WTC11 (cell line): ENCODE data around the gene ENPP6. TPM values are rescaled to one million over a fixed set of nuclear protein-coding genes. Genes with fewer than 3 reads are reported as not detected.

Experiments used
- ATAC-seq: fragments of 200-7000 bp; cut with Tn5 transposase; 2 replicates; pipeline ENCODE4 v1.10.0; 2021; ENCODE audit warnings: mild to moderate bottlenecking, moderate library complexity
- CTCF ChIA-PET: fragments of 300-600 bp; sonication (Branson Sonifier 250); formaldehyde crosslinking; loops from one replicate; lab custom pipeline; 2021; ENCODE audit warnings: antibody characterized with exemption; lab: Charles Lee
- POLR2A ChIA-PET: fragments of 350-600 bp; sonication (Branson Sonifier 250); formaldehyde crosslinking; loops from one replicate; lab custom pipeline; 2021; ENCODE audit warnings: antibody characterized with exemption; lab: Charles Lee
- DNase-seq: peaks from one replicate; pipeline ENCODE4 v3.0.0; 2021; ENCODE audit warnings: low spot score
- H3K27ac Mint-ChIP-seq: 2 replicates; pipeline ENCODE4 v1.8.0; 2021; ENCODE audit warnings: mixed read lengths
- H3K27me3 Mint-ChIP-seq: 2 replicates; pipeline ENCODE4 v1.8.0; 2021; ENCODE audit warnings: low read depth, mild to moderate bottlenecking, moderate library complexity, mixed read lengths
- H3K36me3 Mint-ChIP-seq: 2 replicates; pipeline ENCODE4 v1.8.0; 2021; ENCODE audit warnings: mixed read lengths
- H3K4me1 Mint-ChIP-seq: 2 replicates; pipeline ENCODE4 v1.8.0; 2022; ENCODE audit warnings: mixed read lengths
- H3K4me3 Mint-ChIP-seq: 2 replicates; pipeline ENCODE4 v1.8.0; 2021; ENCODE audit warnings: mild to moderate bottlenecking, moderate library complexity, mixed read lengths
- H3K9me3 Mint-ChIP-seq: 2 replicates; pipeline ENCODE4 v1.8.0; 2021; ENCODE audit warnings: mixed read lengths
- CREB1 ChIP-seq: sonication (generic); formaldehyde crosslinking; IDR thresholded peaks from 2 replicates; pipeline ENCODE4 v1.8.0; 2023; ENCODE audit warnings: mild to moderate bottlenecking, missing genetic modification reagents
- E2F1 ChIP-seq: sonication (generic); formaldehyde crosslinking; IDR thresholded peaks from 2 replicates; pipeline ENCODE4 v1.8.0; 2022; ENCODE audit warnings: mild to moderate bottlenecking, missing genetic modification reagents
- E2F5 ChIP-seq: sonication (generic); formaldehyde crosslinking; IDR thresholded peaks from 2 replicates; pipeline ENCODE4 v1.8.1; 2022; ENCODE audit warnings: mild to moderate bottlenecking, moderate library complexity, missing genetic modification reagents
- OVOL2 ChIP-seq: fragments of 250-450 bp; sonication (Bioruptor Pico); IDR thresholded peaks from 2 replicates; pipeline ENCODE4 v1.9.0; 2021; ENCODE audit warnings: mild to moderate bottlenecking, borderline replicate concordance
- RELA ChIP-seq: sonication (generic); formaldehyde crosslinking; IDR thresholded peaks from 2 replicates; pipeline ENCODE4 v1.8.1; 2022; ENCODE audit warnings: missing genetic modification reagents, mild to moderate bottlenecking, borderline replicate concordance
- RORB ChIP-seq: fragments of 250-450 bp; sonication (Bioruptor Pico); IDR thresholded peaks from 2 replicates; pipeline ENCODE4 v1.9.0; 2021; ENCODE audit warnings: mild to moderate bottlenecking
- TEAD1 ChIP-seq: sonication (generic); formaldehyde crosslinking; IDR thresholded peaks from 2 replicates; pipeline ENCODE4 v1.8.0; 2022; ENCODE audit warnings: mild to moderate bottlenecking, missing genetic modification reagents
- TEAD4 ChIP-seq: sonication (generic); formaldehyde crosslinking; IDR thresholded peaks from 2 replicates; pipeline ENCODE4 v1.8.0; 2022; ENCODE audit warnings: mild to moderate bottlenecking, missing genetic modification reagents
- TP53 ChIP-seq: sonication (generic); formaldehyde crosslinking; IDR thresholded peaks from 2 replicates; pipeline ENCODE4 v1.8.1; 2023; ENCODE audit warnings: mild to moderate bottlenecking, missing genetic modification reagents
- ZNF121 ChIP-seq: sonication (generic); formaldehyde crosslinking; IDR thresholded peaks from 2 replicates; pipeline ENCODE4 v1.8.0; 2023; ENCODE audit warnings: missing genetic modification reagents
- ZNF263 ChIP-seq: sonication (generic); formaldehyde crosslinking; IDR thresholded peaks from 2 replicates; pipeline ENCODE4 v1.8.1; 2022; ENCODE audit warnings: low read depth, mild to moderate bottlenecking, moderate library complexity, missing genetic modification reagents
- ZNF416 ChIP-seq: fragments of 250-450 bp; sonication (Bioruptor Pico); IDR thresholded peaks from 2 replicates; pipeline ENCODE4 v1.9.0; 2021; ENCODE audit warnings: mild to moderate bottlenecking, inconsistent platforms
- ZSCAN18 ChIP-seq: fragments of 250-450 bp; sonication (Bioruptor Pico); IDR thresholded peaks from 2 replicates; pipeline ENCODE4 v2.1.2; 2022; ENCODE audit warnings: mild to moderate bottlenecking, moderate library complexity
- total RNA-seq: library from RNA; stranded (reverse); gene quantifications from 3 replicates; pipeline ENCODE4 v1.2.3, GENCODE V29; 2021
- TF ChIP-seq, protein P1 (sequence below): sonication (generic); formaldehyde crosslinking; IDR thresholded peaks from 2 replicates; pipeline ENCODE4 v1.8.1; 2023; ENCODE audit warnings: mild to moderate bottlenecking, missing genetic modification reagents, borderline replicate concordance
- TF ChIP-seq, protein P2 (sequence below): fragments of 250-450 bp; sonication (Bioruptor Pico); IDR thresholded peaks from 2 replicates; pipeline ENCODE4 v1.9.0; 2021; ENCODE audit warnings: mild to moderate bottlenecking

Gene ENPP6
- total RNA-seq, 1 experiment from 2014 or later, result 0.09 TPM

GRCh38 chr4:184263461-184263860 lies 45.8 kb upstream of the ENPP6 start (continued):
- TF ChIP-seq E2F1 (no peak), CREB1 (CRISPR knock-in tag) (no peak), TP53 (CRISPR knock-in tag) (no peak)

DNA sequence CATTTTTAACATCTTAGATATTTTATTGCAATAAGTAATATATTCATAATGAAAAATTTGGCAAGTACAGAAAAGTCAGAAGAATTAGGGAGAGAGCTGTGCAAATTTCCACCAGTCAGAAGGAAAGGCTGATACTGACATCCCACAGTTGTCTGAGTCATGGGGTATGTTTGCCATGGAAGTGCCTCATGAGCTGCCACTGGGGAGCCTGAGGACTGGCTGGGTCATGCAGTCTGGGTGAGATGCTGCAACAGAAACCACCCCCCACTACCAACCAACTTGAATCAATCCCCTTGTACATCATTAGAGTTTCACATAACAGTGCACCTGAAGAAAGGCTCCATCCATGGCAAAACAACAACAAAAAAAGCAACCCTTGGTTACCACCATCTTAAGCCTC lies 45.2 kb upstream of the ENPP6 start:
- ChIA-PET POLR2A (no interaction called here), CTCF (interaction anchor here (0.8 to 2.3 kb wide), 10 partner anchors 9 to 251 kb away, joined by 3 to 17 read pairs (median 7); no protein-coding TSS in a partner anchor)
- DNase-seq, result no peak
- Mint-ChIP-seq H3K36me3 (no peaks in the 10 kb centered on the region), H3K27me3 (no peaks in the 10 kb centered on the region), H3K4me1 (peaks cover 19% of the 10 kb centered on the region), H3K27ac (no peak overlapping the region), H3K4me3 (no peak overlapping the region), H3K9me3 (peaks cover 7% of the 10 kb centered on the region)
- ATAC-seq, result no peak
- TF ChIP-seq RELA (no peak), ZNF263 (CRISPR knock-in tag) (no peak)

GRCh38 chr4:184261246-184261645 lies 43.6 kb upstream of the ENPP6 start:
- no peaks in the 10 kb centered on the region for H3K9me3 Mint-ChIP-seq
- no peak for TF ChIP-seq ZSCAN18 (CRISPR knock-in tag)
- TF ChIP-seq ZNF416 (CRISPR knock-in tag), result no peak
- no peak for TF ChIP-seq OVOL2
- TF ChIP-seq, protein P1, sequence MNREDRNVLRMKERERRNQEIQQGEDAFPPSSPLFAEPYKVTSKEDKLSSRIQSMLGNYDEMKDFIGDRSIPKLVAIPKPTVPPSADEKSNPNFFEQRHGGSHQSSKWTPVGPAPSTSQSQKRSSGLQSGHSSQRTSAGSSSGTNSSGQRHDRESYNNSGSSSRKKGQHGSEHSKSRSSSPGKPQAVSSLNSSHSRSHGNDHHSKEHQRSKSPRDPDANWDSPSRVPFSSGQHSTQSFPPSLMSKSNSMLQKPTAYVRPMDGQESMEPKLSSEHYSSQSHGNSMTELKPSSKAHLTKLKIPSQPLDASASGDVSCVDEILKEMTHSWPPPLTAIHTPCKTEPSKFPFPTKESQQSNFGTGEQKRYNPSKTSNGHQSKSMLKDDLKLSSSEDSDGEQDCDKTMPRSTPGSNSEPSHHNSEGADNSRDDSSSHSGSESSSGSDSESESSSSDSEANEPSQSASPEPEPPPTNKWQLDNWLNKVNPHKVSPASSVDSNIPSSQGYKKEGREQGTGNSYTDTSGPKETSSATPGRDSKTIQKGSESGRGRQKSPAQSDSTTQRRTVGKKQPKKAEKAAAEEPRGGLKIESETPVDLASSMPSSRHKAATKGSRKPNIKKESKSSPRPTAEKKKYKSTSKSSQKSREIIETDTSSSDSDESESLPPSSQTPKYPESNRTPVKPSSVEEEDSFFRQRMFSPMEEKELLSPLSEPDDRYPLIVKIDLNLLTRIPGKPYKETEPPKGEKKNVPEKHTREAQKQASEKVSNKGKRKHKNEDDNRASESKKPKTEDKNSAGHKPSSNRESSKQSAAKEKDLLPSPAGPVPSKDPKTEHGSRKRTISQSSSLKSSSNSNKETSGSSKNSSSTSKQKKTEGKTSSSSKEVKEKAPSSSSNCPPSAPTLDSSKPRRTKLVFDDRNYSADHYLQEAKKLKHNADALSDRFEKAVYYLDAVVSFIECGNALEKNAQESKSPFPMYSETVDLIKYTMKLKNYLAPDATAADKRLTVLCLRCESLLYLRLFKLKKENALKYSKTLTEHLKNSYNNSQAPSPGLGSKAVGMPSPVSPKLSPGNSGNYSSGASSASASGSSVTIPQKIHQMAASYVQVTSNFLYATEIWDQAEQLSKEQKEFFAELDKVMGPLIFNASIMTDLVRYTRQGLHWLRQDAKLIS (CRISPR knock-in tag), result no peak
- TF ChIP-seq, protein P2, sequence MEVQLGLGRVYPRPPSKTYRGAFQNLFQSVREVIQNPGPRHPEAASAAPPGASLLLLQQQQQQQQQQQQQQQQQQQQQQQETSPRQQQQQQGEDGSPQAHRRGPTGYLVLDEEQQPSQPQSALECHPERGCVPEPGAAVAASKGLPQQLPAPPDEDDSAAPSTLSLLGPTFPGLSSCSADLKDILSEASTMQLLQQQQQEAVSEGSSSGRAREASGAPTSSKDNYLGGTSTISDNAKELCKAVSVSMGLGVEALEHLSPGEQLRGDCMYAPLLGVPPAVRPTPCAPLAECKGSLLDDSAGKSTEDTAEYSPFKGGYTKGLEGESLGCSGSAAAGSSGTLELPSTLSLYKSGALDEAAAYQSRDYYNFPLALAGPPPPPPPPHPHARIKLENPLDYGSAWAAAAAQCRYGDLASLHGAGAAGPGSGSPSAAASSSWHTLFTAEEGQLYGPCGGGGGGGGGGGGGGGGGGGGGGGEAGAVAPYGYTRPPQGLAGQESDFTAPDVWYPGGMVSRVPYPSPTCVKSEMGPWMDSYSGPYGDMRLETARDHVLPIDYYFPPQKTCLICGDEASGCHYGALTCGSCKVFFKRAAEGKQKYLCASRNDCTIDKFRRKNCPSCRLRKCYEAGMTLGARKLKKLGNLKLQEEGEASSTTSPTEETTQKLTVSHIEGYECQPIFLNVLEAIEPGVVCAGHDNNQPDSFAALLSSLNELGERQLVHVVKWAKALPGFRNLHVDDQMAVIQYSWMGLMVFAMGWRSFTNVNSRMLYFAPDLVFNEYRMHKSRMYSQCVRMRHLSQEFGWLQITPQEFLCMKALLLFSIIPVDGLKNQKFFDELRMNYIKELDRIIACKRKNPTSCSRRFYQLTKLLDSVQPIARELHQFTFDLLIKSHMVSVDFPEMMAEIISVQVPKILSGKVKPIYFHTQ (CRISPR knock-in tag), result no peak
- TF ChIP-seq E2F5 (CRISPR knock-in tag), result no peak
- no peak for TF ChIP-seq TEAD4
- TF ChIP-seq ZNF121 (CRISPR knock-in tag), result no peak
- no peak for TF ChIP-seq TEAD1 (CRISPR knock-in tag)
- TF ChIP-seq RORB, result no peak
- no peak for TF ChIP-seq ZNF263 (CRISPR knock-in tag)
- H3K4me1 Mint-ChIP-seq, result peaks cover 13% of the 10 kb centered on the region
- CTCF ChIA-PET, result interaction anchor here (0.7 to 1.0 kb wide), 2 partner anchors 10 to 384 kb away, joined by 3 read pairs; no protein-coding TSS in a partner anchor
- POLR2A ChIA-PET, result no interaction called here
- no peaks in the 10 kb centered on the region; the same call in 1 of the 2 replicates for H3K27me3 Mint-ChIP-seq
- DNase-seq (no peak), ATAC-seq (no peak)
- H3K4me3 Mint-ChIP-seq, result no peak overlapping the region
- H3K36me3 Mint-ChIP-seq, result no peaks in the 10 kb centered on the region
- H3K27ac Mint-ChIP-seq, result no peak overlapping the region
